ENCODE data around the gene FKRP.

The FKRP gene

DNA sequence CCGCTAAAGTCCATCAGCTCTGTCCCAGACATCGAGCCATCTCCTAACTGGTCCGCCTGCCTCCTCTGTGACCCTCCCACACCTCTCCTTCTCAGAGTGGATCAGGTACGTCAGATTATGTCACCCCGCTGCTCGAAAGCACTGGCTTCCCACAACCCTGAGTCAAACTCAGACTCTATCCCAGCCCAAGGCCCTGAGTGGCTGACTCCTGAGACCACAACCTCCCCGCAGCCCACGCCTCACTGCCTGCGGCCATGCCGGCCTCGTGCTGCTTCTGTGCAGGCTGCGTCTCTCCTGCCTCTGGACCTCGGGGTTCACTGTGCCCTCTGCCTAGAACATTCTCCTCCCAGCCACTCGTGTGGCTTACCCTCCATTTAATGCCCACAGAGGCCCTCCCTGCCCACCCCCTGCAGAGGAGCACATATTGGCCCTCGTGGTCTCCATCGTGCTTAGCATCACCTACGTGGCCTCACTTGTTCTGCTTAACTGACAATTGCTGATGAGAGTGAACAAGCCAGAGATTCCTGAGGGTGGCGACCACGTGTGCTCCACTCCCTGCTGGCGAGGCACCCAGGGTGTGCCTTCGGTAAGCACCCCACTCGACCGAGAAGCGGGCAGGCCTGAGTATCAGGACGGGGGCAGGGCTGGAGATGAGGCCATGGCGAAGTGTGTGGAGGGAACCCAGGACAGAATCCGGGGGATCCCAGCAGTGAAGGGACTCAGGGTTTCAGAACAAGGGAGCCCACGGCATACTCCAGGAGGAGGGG lies 13.5 kb upstream of the FKRP start:
- FAIRE-seq: no peak

- FAIRE-seq: no peak
These were observed 12.7 kb upstream of the FKRP start for GRCh38 chr19:46732966-46733689.

GRCh38 chr19:46733690-46734292 lies 12.1 kb upstream of the FKRP start:
- FAIRE-seq: no peak

DNA sequence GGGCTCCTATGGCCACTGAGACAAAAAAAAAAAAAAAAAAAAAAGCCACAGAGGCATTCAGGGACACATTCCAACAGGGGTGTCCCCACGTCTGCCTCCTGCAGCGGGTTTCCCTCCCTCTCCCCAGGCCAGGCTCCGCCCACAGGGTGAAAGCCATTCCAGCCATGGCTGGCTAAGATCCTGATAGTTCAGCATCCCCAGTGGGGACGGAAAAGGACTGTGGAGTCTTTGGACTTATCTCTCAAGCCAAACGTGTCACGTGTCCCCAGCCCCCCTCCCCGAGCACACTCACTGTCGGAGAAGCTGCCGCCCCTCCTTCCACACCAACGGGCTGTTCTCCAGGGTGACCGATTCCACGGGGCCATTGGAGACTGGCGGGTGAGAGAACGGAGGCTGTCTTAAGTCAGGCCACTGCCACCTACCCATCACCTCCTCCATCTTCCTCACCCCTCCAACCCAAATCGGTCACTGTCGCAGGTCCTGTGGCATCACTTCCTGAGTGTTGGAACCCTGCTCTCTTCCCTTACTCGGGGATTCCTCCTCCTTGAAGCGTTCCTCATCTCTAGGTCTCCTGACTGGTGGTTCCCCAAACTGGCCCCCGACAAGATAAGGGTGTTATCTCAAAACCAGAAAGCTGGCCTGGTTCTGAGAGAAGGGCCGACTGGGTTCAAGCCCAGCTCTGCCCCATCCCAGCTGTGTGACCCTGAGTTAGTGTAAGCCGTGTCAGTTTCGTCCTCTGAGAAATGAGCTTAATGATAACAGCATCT lies 9.1 kb upstream of the FKRP start:
- FAIRE-seq: no peak

DNA sequence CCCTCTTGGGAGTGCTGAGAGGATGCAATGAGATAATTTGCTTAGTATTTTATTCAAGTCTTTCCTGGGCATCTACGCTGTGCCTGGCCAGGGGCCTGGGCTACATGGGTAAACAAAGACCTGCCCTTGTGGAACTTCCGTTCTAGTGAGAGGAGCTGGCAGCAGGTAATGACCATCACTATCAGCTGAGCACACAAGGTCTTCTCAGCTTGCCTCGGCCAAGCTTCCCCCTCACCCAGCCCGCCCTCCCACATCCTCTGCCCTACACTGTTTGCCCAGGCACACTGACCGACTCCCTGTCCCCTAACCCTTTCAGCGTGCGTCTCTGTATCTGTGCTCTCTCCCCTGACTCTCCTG lies 8.6 kb upstream of the FKRP start:
- no peak for FAIRE-seq

DNA sequence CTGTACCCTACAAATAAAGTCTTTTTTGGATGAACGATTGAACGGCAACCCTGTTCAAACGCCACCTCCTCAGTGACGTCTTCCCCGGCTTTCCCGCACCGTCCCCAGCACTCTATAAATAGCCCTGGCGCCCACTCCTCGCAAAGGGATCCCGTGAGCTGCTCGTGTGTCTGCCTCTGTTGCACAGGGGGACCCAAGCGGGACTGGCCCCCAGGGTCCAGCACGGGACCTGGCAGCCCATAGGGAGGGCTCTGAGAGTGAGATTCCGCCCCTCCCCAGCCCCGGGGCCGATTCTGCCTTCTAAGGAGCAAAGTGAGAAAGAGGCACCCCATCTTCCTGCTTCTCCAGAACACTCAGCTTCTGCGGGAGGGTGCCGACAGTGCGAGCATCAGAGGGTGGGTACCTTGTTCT lies 8.1 kb upstream of the FKRP start:
- FAIRE-seq: no peak

DNA sequence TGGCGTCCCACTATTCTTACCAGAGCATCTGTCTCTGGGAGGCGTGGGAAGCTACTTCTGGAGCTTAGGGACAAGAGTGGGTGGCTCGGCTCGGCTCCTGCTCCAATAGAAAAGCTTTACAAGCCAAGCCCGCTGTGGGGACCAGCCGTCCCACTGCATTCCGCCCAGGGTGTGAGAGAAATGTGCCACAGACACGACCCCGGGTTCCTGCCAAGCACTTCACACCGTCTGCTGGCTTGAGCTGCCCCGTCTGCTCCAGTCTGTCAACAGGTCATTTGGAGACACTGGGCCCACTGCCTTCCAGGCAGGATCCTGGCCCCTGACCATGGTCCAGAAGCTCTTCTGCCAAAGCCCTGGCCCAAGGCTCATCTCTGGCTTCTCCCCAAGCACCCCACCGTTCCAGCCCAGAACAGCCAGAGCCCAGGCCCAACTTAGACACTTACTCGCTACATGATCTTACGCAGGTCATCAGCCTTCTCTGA lies 6.5 kb upstream of the FKRP start:
- no peak for FAIRE-seq

DNA sequence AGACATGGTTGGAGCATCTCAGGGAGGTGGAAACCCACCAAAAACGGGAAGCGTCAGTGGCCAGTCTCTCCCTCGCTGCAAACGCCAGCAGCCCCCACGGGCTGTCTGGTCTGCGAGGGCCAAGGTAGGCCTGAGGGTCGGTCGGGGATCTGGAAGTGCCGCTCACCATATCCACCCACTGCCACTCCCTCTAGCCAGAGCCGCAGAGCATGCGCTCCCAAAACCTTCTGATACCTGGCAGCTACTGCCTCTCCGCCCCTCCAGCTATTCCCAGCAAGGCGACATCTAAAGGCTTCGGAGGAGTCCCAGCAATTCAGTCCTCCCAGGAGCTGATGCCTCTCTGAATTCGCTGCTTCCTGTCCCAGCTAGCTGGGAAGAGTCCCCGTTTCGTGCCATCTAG lies 4.4 kb upstream of the FKRP start:
- no peak for FAIRE-seq

DNA sequence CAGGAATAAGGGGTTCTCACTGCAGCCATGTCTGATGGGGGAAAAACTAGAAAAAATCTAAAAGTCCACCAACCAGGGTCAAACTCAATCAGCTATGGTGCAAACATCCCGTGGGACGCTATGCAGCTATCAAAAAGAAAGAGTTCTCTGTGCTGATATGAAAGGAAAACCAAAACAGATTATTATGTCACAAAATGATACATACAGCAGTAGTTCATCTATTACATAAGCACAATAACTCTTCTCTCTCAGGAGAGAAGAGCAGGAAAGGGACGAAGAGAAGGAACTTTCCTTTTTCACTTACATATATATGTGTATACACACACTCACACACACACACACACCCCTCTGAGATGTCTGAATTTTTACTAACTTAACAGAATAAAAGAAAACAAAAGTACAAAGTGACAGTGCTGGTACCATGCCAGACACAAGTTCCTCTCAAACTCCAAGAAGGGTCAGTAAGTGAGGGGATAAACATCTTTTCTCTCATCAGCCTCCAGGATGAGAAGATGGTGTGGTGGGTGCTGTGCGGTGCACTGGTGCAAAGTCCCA lies 2.9 kb upstream of the FKRP start:
- no peak for FAIRE-seq

GRCh38 chr19:46744005-46744691 lies 1.7 kb upstream of the FKRP start:
- FAIRE-seq: no peak

DNA sequence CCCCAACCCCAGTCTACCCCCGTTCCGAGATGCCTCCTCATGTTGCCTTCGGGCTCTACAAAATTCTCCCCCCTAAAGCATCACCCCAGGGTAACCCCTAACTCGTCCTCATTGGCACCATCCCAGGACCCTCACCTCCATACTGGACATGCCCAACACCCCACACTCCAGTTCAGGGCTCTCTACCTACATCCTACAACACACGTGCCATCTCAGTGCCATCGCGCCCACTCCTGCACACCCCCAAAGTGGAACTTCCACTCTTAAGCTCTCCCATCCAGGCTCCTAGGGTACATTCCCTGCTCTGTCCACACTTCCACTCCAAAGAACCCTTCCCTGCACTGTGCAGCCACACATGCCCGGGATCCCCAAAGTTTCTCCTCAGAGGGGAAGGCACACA lies 827 bp upstream of the FKRP start:
- no peak for FAIRE-seq

- no peak for FAIRE-seq
These were observed 612 bp downstream of the FKRP start, which contains the start of gene STRN4 for GRCh38 chr19:46746281-46747057. TSS of gene STRN4 (minus strand) at chr19:46746450. CDS start at chr19:46746430, 20 bp downstream.

DNA sequence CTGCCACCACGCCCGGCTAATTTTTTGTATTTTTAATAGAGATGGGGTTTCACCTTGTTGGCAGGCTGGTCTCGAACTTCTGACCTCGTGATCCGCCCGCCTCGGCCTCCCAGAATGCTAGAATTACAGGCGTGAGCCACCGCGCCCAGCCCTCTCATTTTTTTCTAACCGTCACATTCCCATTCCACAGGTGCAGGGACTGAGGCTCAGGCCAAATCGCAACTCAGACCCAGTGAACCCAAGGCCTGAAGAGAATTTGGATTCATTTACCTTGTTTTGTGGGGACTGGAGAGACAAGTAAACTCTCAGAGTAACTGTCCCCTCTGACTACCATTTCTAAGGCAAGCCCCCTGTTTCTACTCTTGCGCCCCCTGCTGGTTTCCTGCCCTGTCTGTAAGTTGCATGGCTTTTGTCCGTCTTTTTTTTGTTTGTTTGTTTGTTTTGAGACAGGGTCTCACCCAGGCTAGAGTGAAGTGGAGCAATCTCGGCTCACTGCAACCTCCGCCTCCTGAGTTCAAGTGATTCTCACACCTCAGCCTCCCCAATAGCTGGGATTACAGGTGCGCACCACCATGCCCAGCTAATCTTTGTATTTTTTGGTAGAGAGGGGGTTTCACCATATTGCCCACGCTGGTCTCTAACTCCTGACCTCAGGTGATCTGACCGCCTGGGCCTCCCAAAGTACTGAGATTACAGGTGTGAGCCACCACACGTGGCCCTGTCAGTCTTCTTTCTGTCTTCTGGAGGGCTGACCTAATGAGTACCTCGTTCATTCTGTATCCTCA lies 2.7 kb downstream of the FKRP start:
- FAIRE-seq: no peak

GRCh38 chr19:46753420-46754155 lies 7.7 kb downstream of the FKRP start:
- no peak for FAIRE-seq

- FAIRE-seq: no peak
These were observed 9.4 kb downstream of the FKRP start for GRCh38 chr19:46755077-46755852.

GRCh38 chr19:46755853-46756543 lies 10.1 kb downstream of the FKRP start:
- no peak for FAIRE-seq

DNA sequence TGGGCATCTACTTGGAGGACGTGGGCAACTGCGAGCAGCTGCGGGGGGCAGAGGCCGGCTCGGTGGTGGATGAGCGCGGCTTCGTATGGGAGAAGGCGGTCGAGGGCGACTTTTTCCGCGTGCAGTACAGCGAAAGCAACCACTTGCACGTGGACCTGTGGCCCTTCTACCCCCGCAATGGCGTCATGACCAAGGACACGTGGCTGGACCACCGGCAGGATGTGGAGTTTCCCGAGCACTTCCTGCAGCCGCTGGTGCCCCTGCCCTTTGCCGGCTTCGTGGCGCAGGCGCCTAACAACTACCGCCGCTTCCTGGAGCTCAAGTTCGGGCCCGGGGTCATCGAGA lies 10.7 kb downstream of the FKRP start:
- no peak for FAIRE-seq

DNA sequence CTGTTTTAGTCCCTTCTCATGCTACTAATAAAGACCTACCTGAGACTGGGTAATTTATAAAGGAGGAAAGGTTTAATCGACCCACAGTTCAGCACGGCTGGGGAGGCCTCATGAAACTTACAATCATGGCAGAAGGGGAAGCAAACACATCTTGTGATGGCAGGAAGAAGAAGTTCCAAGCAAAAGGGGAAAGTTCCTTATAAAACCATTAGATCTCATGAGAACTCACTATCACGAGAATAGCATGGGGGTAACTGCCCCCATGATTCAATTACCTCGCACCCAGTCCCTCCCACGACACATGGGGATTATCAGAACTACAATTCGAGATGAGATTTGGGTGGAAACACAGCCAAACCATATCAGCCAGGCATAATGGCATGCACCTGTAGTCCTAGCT lies 13.3 kb downstream of the FKRP start:
- FAIRE-seq: no peak
